HUDEP-2 (cell line): ENCODE data around the gene HCST.
"Not testable (repeated sequence)": the region's sequence is repeated elsewhere in the genome, so short reads cannot be mapped to it uniquely, and the experiment has no call there.

Source experiments
- DNase-seq, 76 experiments: peaks; one replicate each; lab custom pipeline; 2025; ENCODE audit not compliant: unreplicated experiment in 76 of 76; lab: John Stamatoyannopoulos, UW

HCST gene

GRCh38 chr19:35879068-35879467, 23.3 kb upstream of the HCST start:
- no peak for DNase-seq

DNA sequence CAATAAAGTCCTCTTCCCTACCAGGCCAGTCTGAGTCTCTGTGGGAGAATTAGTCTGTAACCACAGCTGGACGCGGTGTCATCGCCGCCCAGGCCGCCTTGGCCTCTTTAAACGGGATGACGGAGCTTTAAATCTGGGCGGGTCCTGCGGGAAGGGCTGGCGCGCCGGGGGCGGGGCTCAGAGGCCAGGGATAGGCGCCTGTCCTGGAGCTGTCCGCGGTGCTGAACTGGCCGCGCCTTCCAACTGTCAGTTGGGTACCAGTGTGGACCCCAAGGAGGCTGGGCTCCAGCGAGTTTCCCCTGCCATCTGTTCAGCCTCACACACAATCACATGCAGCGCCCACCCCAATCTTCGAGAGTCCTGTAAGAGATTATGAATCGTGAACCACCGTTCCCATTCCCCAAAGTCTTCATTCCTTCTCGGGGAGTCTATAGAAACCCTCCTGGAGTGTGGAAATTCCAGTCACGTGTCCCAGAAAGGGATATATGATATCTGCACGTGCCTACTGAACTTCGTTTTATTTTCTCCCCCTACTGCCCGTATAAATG, 22.5 kb upstream of the HCST start:
- peak in 75 of 76 experiments; percentile 42 to 95 (median 85) for DNase-seq

DNA sequence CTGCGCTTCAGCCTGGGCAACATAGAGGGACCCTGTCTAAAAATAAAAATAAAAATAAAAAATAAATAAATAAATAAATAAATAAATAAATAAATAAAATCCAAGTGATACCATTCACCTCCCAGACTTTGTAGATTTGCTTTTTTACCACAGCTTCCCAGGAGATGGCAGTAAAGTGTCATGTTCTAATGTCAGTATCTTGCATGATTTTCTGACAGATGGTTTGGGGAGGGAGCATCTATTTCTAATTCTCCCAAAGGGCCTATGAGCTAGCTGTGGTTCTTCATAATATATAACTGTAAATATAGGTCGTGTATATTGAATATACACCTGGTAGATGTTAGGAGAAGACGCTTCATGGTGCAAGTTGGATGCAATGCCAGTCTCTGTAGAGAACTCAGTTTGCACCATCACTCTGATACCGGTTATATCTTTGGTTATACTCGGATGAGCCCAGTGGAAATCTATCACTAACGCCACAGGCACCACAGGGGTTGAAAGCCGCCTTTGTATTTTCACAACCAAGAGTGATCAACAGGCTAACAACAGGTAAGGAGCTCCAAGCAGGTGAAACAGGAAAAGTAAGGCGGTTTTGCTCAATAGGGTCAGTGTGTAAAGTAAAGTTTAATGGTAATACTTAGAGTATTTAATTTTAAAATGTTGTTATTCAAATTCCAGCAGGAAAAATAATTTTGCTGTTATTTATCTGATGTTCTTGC, 20.1 kb upstream of the HCST start:
- DNase-seq = peak in 40 of 76 experiments; percentile 3 to 74 (median 46)

DNA sequence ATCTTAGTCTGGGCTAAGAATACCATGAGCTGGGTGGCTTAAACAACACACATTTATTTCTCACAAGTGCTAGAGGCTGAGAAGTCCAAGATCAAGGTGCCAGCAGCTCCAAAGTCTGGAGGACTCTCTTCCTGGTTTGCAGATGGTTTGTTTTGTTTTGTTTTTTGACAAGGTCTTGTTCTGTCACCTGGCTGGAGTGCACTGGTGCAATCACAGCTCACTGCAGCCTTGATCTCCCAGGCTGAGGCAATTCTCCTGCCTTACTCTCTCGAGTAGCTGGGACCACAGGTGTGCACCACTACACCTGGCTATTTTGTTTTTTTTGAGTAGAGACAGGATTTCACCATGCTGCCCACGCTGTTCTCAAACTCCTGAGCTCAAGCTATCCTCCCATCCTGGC, 18.4 kb upstream of the HCST start:
- DNase-seq = no peak

DNA sequence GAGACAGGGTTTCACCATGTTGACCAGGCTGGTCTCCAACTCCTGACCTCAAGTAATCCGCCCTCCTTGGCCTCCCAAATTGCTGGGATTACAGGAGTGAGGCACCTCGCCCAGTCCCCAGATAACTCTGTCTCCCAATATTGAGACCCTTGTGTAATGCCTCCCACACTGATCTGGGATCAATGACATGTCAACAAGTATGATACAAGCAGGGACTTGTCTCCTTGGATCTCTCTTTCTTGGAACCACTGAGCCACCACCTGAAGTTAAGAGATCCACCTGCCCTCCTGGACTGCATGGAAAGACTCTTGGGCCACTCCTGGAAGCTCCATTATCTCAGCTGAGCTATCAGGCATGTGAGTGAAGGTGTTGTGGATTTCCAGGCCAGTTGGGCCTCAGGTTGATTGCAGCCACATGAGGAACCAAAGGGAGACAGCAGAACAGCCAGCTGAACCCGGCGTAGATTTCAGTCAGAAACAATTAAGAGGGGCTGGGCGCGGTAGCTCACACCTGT, 17.0 kb upstream of the HCST start:
- DNase-seq = no peak

DNA sequence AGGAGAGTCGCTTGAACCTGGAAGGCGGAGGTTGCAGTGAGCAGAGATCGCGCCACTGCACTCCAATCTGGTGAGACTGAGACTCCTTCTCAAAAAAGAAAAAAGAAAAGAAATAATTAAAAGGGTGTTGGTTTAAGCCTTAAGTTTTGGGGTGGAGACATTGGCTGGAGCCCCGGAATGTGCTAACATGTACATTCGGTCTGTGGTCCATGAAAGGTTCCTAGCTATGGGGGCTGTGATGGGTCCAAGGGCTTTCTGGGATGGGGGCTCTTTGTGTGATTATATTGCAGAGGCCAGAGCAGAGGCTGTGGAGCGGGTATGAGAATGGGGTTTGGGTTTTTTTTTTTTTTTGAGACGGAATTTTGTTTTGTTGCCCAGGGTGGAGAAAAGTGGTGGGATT, 16.4 kb upstream of the HCST start:
- no peak for DNase-seq

DNA sequence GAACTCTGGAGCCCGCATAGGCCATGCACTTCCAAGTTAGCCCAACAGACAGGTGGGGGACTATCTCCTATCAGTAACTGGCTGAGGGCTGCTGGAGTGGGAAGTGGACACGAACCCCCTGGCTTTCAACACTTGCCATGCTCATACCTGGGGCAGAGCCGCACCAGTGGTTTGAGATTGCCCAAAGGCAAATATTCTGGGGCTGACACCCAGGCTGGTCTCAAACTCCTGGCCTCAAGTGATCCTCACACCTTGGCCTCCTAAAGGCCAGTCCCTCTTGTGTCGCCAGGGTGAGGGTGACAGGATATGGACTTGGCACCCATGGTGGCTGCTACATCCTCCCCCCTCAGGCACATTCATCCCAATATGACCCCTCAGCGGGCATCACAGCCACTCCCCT, 15.1 kb upstream of the HCST start:
- DNase-seq = no peak

DNA sequence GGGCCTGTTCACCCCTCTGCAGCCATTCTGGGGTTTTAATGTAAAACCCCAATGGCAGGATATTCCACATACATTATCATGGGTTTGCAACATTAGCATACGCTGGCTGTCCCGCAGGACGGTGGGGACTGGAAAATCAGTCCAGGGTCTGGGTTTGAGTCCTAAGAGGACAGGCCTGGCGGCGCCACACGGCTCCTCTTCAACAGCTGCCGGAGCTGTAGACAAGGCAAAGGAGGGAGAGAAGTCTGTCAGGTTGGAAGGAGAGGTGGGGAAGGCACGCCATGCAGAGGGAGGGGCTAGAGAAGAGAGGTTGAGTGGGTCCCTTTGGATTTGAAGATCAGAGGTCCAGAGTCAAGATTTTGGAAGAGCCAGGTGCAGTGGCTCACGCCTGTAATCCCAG, 13.9 kb upstream of the HCST start:
- DNase-seq = no peak

GRCh38 chr19:35889370-35890112, 12.8 kb upstream of the HCST start:
- DNase-seq = no peak

- no peak for DNase-seq
These were observed 12.1 kb upstream of the HCST start for GRCh38 chr19:35890113-35890650.

- not testable (repeated sequence) for DNase-seq
These were observed 10.5 kb upstream of the HCST start for GRCh38 chr19:35891819-35892218.

DNA sequence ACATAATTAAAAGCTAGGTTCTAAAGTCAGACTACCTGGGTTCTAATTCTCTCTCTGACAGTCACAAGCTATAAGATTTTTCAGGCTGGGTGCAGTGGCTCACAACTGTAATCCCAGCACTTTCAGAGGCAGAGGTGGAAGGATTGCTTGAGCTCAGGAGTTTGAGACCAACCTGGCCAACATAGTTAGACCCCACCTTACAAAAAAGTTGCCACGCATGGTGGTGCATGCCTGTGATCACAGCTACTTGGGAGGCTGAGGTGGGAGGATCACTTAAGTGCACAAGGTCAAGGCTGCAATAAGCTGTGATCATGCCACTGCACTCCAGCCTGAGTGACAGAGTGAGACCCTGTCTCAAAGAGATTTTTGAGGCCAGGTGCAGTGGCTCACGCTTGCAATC, 8.0 kb upstream of the HCST start:
- no peak for DNase-seq

- no peak for DNase-seq
These were observed 6.3 kb upstream of the HCST start for GRCh38 chr19:35895911-35896642.

GRCh38 chr19:35896643-35897040, 5.7 kb upstream of the HCST start:
- no peak for DNase-seq

DNA sequence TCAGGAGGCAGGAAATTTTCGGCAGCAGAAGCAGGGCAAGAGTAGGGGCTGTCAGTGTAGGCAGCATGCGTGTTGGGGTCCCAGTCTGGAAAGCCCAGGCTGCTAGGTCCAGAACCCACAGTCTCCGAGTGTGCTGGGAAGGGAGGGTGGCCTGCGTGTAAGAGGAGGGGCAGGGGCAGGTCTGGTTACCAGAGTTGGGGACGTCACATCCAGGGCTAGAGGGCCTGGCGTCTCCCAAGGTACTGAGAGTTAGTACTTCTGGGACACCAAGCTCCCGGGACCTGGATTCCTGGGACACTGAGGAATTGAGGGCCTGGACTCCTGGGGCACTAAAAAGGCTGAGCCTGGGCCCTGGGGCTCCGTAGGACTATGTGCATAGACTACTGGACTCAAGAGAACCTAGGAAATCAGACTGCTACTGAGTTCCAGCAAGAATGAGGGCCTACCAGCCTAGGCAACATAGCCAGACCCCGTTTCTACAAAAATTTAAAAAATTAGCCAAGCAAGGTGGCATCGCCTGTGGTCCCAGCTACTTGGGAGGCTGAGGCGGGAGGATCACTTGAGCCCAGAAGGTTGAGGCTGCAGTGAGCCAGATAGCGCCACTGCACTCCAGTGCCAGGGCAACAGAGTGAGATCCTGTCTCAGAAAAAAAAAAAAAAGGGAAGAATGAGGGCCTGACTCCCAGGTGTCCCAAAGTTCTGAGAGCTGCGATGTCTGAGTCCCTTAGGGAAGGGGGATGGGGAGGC, 4.5 kb upstream of the HCST start:
- DNase-seq = no peak

DNA sequence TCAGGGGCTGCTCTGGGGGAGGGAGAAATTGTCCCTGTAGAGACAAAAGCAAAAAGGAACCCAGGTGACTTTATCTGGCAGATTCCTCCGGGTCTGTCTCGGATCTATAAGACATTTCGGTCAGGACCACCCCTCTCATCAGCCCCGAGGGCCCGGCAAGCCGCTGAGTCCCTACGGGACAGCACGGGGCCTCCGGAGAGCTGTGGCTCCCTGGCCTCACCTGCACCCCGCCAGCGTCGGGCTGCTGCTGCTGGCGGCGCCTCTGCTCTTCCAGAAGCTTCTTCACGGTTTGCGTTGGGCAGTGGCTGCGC, 3.9 kb upstream of the HCST start:
- no peak for DNase-seq

DNA sequence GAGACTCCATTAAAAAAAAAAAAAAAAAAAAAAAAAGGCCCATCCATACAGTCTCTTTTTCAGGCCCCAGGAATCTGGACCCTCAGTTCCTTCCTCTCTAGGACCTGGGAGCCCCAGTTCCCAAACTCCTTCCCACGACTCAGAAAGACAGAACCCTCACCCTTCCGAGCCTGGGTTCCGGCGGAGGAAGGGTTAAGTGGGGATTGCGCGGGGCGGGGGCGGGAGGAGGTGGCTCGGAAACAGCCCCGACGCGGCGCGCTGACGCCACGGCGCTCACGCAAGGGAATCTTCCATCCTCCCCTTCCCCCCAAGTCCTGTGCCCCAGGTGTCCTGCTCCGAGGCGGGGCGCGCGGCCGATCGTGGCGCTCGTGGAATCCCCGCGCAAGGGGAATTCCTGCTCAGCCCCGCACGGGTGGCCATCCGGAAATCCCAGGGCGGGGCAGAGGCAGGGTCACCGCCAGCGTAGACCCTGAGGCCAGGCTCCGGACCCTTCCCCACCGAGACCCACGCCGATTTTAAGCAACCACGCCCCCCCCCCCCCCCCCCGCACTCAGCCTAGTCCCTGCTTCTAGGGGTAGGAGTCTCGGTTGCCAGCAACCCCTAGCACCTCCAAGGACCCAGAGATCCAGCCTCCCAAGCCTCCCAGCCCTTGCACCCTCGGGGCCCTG, 2.6 kb upstream of the HCST start:
- DNase-seq = peak in 68 of 76 experiments; percentile 6 to 86 (median 63)

GRCh38 chr19:35901055-35901644, 1.2 kb upstream of the HCST start:
- no peak for DNase-seq

DNA sequence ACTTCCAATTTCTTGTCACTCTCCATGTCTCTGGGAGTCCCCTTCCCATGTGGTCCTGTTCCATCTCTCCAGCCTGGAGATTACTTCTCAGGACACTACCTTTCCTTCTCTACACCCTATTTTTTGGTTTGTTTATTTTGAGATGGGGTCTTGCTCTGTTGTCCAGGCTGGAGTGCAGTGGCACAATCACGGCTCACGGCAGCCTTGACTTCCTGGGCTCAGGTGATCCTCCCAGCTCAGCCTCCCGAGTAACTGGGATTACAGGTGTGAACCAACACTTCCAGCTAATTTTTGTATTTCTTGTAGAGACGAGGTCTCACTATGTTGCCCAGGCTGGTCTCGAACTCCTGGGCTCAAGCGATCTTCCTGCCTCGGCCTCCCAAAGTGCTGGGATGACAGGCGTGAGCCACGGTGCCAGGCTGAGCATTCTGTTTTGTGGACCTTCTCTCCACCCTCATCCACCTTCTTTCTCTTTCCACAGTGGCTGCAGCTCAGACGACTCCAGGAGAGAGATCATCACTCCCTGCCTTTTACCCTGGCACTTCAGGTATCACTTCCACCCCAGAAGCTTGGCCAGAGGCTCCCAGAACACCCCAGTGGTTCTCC, 644 bp downstream of the HCST start:
- DNase-seq = no peak
